Small intestine (tissue), 7 donors: Measurements from ENCODE around the gene DNTTIP2. TPM values are rescaled to one million over a fixed set of nuclear protein-coding genes. Genes with fewer than 3 reads are reported as not detected.
"Not testable (repeated sequence)": the region's sequence is repeated elsewhere in the genome, so short reads cannot be mapped to it uniquely, and the experiment has no call there.

Source experiments
- DNase-seq, 2 donors: peaks; one replicate each; pipeline versions ENCODE4 v3.0.0 to v3.0.0-alpha.2; 2013
- FAIRE-seq: peaks from 2 replicates; lab custom pipeline; 2012; peaks lifted over from hg19 to GRCh38; lab: Jason Lieb, UNC
- H3K27ac ChIP-seq, 3 donors: one replicate each; pipeline ENCODE4 v1.5.1; 2013; ENCODE audit warnings: low read length in 2 of 3, mild to moderate bottlenecking in 2 of 3, control low read depth in 1 of 3, inconsistent platforms in 1 of 3, low read depth in 1 of 3, moderate library complexity in 1 of 3
- H3K27me3 ChIP-seq, 3 donors: one replicate each; pipeline ENCODE4 v1.6.1; 2013; ENCODE audit warnings: low read length in 3 of 3, inconsistent platforms in 1 of 3; ENCODE audit not compliant: control insufficient read depth in 3 of 3, insufficient read depth in 3 of 3
- H3K36me3 ChIP-seq, 3 donors: one replicate each; pipeline ENCODE4 v1.6.1; 2013; ENCODE audit warnings: low read length in 3 of 3, inconsistent platforms in 1 of 3, low read depth in 1 of 3, mild to moderate bottlenecking in 1 of 3, moderate library complexity in 1 of 3; ENCODE audit not compliant: control insufficient read depth in 3 of 3, insufficient read depth in 2 of 3
- H3K4me1 ChIP-seq, 3 donors: one replicate each; pipeline ENCODE4 v1.6.1; 2013; ENCODE audit warnings: low read length in 2 of 3, inconsistent platforms in 1 of 3, low read depth in 1 of 3, mild to moderate bottlenecking in 1 of 3, moderate library complexity in 1 of 3; ENCODE audit not compliant: control insufficient read depth in 3 of 3, insufficient read depth in 2 of 3
- H3K4me3 ChIP-seq, 3 donors: one replicate each; pipeline ENCODE4 v1.5.1; 2013; ENCODE audit warnings: low read length in 3 of 3, control low read depth in 1 of 3, inconsistent platforms in 1 of 3, low read depth in 1 of 3, mild to moderate bottlenecking in 1 of 3, moderate library complexity in 1 of 3
- H3K9me3 ChIP-seq, 2 donors: one replicate each; pipeline ENCODE4 v1.6.1; 2013; ENCODE audit warnings: low read depth in 1 of 2, low read length in 1 of 2; ENCODE audit not compliant: control insufficient read depth in 2 of 2, insufficient read depth in 1 of 2
- WGBS, 3 donors: extraction: QIAGEN DNeasy Blood & Tissue Kit; methylation state at CpG; one replicate each; pipeline ENCODE4 v1.1.7; 2013; 5-methylcytosine and 5-hydroxymethylcytosine counted together
- polyA plus RNA-seq, 4 donors: library from polyadenylated mRNA; stranded (reverse) in 3 of 4; unstranded in 1 of 4; fragments of 200-250 nt in 3 of 4; fragments of 120-200 nt in 1 of 4; gene quantifications; one replicate each; pipeline versions ENCODE4 v1.2.1 to v1.2.3, GENCODE V29; 2013
- donor health status: healthy with polysubstance abuse.
- donor health status: control.
- donor health status: control.
- donor health status: Bipolar disorder and iron deficiency.
- donor health status: healthy.

DNTTIP2 gene
- polyA plus RNA-seq, 4 donors, result 31.0 to 60.8 (median 45.3) TPM

GRCh38 chr1:93853940-93854339 lies 25.1 kb downstream of the DNTTIP2 start:
- no peak for FAIRE-seq
- no peaks in the 10 kb centered on the region for H3K4me1 ChIP-seq
- H3K9me3 ChIP-seq, result peaks cover 0 to 13% of the 10 kb centered on the region in 2 donors
- H3K27ac ChIP-seq, result no peak overlapping the region
- H3K27me3 ChIP-seq, result peaks cover 0 to 4% (median 2%) of the 10 kb centered on the region in 3 donors
- no peak overlapping the region for H3K4me3 ChIP-seq
- DNase-seq, result no peak
- H3K36me3 ChIP-seq, result no peaks in the 10 kb centered on the region
- WGBS, 3 donors, result 93 to 94% (median 93%) methylated on average over 3 of the region's 3 CpGs

DNA sequence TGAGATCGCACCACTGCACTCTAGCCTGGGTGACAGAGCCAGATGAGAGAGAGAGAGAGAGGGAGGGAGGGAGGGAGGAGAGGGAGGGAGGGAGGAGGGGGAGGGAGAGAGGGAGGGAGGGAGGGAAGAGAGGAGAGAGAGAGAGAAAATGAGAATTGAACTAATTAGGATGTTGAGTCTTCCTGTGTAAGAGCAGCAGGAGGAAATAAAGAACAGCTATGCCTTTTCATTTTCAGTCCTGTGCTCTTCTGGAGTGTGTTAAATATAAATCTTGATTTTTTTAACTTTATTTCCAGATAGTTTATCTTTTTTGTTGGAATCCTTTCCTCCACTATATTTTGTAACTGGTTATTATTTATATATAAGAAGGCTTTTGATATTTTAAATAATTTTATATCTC lies 27.1 kb downstream of the DNTTIP2 start:
- Histone ChIP-seq H3K9me3 (peaks cover 0 to 13% of the 10 kb centered on the region in 2 donors), H3K4me3 (no peak overlapping the region), H3K27ac (no peak overlapping the region), H3K27me3 (peaks cover 0 to 4% (median 2%) of the 10 kb centered on the region in 3 donors), H3K4me1 (peaks cover 0 to 3% (median 0%) of the 10 kb centered on the region in 3 donors), H3K36me3 (no peaks in the 10 kb centered on the region)
- WGBS, 3 donors, result 100% methylated on average over 1 of the region's 1 CpG; no CpG with 5 or more reads in 2 of the 3 donors
- DNase-seq, result no peak
- FAIRE-seq, result no peak

DNA sequence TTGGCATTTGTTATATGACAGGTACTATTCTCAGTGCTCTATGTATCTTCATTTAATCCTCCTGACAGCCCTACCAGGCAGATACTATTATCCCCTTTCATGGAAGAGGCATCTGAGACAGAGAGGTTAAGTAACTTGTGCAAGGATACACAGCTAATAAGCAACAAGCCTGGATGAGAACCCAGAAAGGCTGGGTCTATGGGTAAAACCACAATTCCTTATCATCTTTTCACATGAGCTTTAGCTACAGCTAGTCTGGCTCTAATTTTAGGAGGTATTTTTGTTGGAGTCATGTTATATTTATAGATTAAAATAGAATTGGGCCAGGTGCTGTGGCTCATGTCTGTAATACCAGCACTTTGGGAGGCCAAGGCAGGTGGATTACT lies 27.7 kb downstream of the DNTTIP2 start:
- Histone ChIP-seq H3K27ac (no peak overlapping the region), H3K36me3 (no peaks in the 10 kb centered on the region), H3K9me3 (peaks cover 0 to 13% of the 10 kb centered on the region in 2 donors), H3K4me1 (peaks cover 0 to 3% (median 0%) of the 10 kb centered on the region in 3 donors), H3K27me3 (peaks cover 0 to 4% (median 2%) of the 10 kb centered on the region in 3 donors), H3K4me3 (no peak overlapping the region)
- FAIRE-seq (no peak), DNase-seq (no peak)

DNA sequence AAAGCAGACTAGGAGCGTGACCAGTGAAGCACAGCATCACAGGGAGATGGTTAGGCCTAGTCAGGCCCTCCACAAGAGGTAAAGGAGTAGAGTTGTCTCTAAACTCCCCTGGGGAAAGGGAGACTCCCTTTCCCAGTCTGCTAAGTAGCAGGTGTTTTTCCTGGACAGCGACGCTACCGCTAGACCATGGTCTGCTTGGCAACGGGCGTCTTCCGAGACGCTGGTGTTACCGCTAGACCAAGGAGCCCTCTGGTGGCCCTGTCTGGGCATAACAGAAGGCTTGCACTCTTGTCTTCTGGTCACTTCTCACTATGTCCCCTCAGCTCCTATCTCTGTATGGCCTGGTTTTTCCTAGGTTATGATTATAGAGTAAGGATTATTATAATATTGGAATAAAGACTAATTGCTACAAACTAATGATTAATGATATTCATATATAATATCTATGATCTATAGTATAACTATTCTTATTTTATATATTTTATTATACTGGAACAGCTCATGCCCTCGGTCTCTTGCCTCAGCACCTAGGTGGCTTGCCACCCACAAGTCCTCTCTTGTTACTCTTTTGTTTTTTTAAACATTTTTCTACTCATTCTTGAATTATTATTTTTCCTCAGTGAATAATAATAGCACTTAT lies 28.2 kb downstream of the DNTTIP2 start:
- FAIRE-seq, H3K4me3 ChIP-seq: not testable (repeated sequence)
- WGBS, 3 donors, result 41 to 61% (median 44%) methylated on average over 10 of the region's 10 CpGs

GRCh38 chr1:93848350-93848883 lies 30.6 kb downstream of the DNTTIP2 start:
- Histone ChIP-seq H3K27ac (peak overlapping the region in 2 of 3 donors; percentile 94 to 98), H3K27me3 (peaks cover 0 to 4% (median 0%) of the 10 kb centered on the region in 3 donors), H3K4me1 (peaks cover 0 to 22% (median 3%) of the 10 kb centered on the region in 3 donors), H3K9me3 (peaks cover 0 to 11% of the 10 kb centered on the region in 2 donors), H3K4me3 (peak overlapping the region in 2 of 3 donors; percentile 78 to 79), H3K36me3 (no peaks in the 10 kb centered on the region)
- DNase-seq (peak in 1 of 2 donors; percentile 3), FAIRE-seq (no peak)
- WGBS, 3 donors, result 51 to 64% (median 56%) methylated on average over 4 of the region's 4 CpGs

More for the DNA sequence above, 28.2 kb downstream of the DNTTIP2 start:
- not testable (repeated sequence) for H3K27me3 ChIP-seq, H3K36me3 ChIP-seq, H3K4me1 ChIP-seq, H3K27ac ChIP-seq
- H3K9me3 ChIP-seq, result peaks cover 0 to 13% of the 10 kb centered on the region in 2 donors
- DNase-seq, result peak; percentile 46 to 49

DNA sequence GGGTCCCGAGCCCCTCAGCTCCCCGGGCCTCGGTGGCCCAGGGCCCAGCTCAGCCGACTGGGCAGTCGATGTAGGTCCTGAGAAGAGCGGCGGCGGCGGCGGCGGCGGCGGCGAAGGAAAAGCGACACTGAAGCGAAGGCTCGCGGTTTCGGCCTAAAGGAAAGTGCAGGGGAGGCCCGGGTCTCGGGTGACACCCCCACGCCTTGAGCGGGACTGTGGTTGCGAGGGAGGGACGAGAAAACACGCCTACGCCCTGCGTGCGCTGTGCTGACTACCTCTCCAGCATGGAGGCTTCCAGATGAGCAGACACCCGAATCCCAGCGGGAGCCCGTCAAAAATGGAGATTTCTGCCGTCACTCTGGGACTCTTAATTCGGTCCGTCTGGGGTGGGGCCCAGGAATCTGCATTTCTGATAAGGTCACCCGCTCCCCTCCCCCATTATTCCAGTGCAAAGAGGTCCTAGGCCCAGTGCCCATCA lies 31.2 kb downstream of the DNTTIP2 start:
- Histone ChIP-seq H3K4me3 (peak overlapping the region; percentile 58 to 79 (median 78)), H3K36me3 (no peaks in the 10 kb centered on the region), H3K9me3 (peaks cover 0 to 11% of the 10 kb centered on the region in 2 donors), H3K4me1 (peaks cover 0 to 22% (median 3%) of the 10 kb centered on the region in 3 donors), H3K27ac (peak overlapping the region; percentile 62 to 98 (median 94)), H3K27me3 (peaks cover 0 to 4% (median 0%) of the 10 kb centered on the region in 3 donors)
- FAIRE-seq (no peak), DNase-seq (peak in 1 of 2 donors; percentile 58)
- WGBS, 3 donors, result 0 to 1% (median 0%) methylated on average over 36 of the region's 36 CpGs

GRCh38 chr1:93846992-93847810 lies 31.8 kb downstream of the DNTTIP2 start:
- DNase-seq (peak; percentile 91 to 98), FAIRE-seq (no peak)
- Histone ChIP-seq H3K27me3 (no peaks in the 10 kb centered on the region), H3K9me3 (peaks cover 0 to 11% of the 10 kb centered on the region in 2 donors), H3K27ac (peak overlapping the region; percentile 86 to 98 (median 94)), H3K36me3 (peaks cover 0 to under 1% (median 0%) of the 10 kb centered on the region in 3 donors), H3K4me1 (peaks cover 0 to 22% (median 3%) of the 10 kb centered on the region in 3 donors), H3K4me3 (peak overlapping the region; percentile 75 to 79 (median 78))
- WGBS, 3 donors, result 0 to 1% (median 0%) methylated on average over 77 to 85 of the region's 86 CpGs
